Measurements from ENCODE around the gene KLHL5. TPM values are rescaled to one million over a fixed set of nuclear protein-coding genes. Genes with fewer than 3 reads are reported as not detected.

Gene KLHL5
- polyA plus RNA-seq, 2 of the 4 experiments (the other 2 are of a cell fraction), result 62.4 to 108 TPM

DNA sequence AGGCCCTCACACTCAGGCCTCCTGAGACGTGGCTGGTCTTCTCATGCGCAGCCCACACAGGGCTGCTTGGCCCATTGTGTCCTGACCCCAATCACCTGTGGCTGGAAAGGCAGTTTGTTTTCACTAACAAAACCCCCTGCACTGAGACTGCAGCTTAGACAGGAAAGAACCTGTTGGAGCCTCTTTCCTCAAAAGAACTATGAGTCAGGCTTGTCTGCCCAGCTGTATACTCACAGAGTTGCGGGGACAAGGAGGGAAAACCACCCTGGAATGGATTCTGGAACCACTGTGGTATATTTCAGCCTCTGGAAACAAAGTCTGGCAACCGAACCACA lies 24.6 kb upstream of the KLHL5 start:
- TF ChIP-seq HEYL (CRISPR knock-in tag; IDR thresholded peaks at IDR 0.05) (no peak), HOXB13 (CRISPR knock-in tag; IDR thresholded peaks at IDR 0.05; ENCODE audit: low read depth) (peak; percentile 32; the same call in 1 of the 2 replicates), FOSL2 (IDR thresholded peaks at IDR 0.05) (no peak), FOSL2 (CRISPR knock-in tag; IDR thresholded peaks at IDR 0.05) (peak; percentile 49; the same call in 1 of the 2 replicates)
- TF ChIP-seq, protein P1, sequence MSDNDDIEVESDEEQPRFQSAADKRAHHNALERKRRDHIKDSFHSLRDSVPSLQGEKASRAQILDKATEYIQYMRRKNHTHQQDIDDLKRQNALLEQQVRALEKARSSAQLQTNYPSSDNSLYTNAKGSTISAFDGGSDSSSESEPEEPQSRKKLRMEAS (IDR thresholded peaks at IDR 0.05), result 0 out of 2 replicates have a peak, but pooled peaks have one; percentile 26
- ChIA-PET POLR2A (interaction anchor here (1.2 kb wide), 1 partner anchor 9 kb away, joined by 4 read pairs; no protein-coding TSS in a partner anchor), CTCF (interaction anchor here (1.9 kb wide), 1 partner anchor 135 kb away, joined by 5 read pairs; no protein-coding TSS in a partner anchor)
- Histone ChIP-seq H3K4me3 (no peak overlapping the region), H3K4me1 (peaks cover 64% of the 10 kb centered on the region), H3K9me3 (no peaks in the 10 kb centered on the region), H3K27ac (peak overlapping the region; percentile 87 to 91), H3K4me2 (peak overlapping the region; percentile 83)
- peak in 1 of 2 experiments; percentile 33 for DNase-seq (ENCODE audit: low read depth in 1 of 2, low spot score in 1 of 2)
- WGBS (ENCODE audit: missing lambda C conversion rate), result 35% methylated on average over 3 of the region's 4 CpGs
- FAIRE-seq, result no peak
- peak; percentile 63 to 65; a peak in 5 of 6 replicates for ATAC-seq

DNA sequence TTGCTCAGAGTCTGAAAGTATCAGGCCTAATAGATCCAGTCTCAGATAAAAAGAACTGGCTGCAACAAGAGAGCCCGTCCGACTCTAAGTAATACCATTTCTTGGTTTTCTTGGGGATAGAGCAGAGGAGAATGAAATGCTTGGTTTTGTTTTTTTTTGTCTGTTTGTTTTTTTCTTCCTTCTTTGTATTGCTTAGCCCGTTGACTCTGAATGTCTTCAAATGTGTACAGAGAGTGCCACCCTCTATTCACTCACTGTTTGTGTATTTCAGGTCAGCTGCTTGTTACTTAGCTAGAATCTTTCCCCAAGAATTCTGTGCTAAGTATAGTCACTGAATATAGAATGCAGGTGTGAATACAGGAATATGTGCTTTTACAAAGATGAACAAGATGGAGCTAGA lies 24.1 kb upstream of the KLHL5 start:
- FAIRE-seq (no peak), DNase-seq (ENCODE audit: low read depth in 1 of 2, low spot score in 1 of 2) (peak in 1 of 2 experiments; percentile 23), ATAC-seq (peak; percentile 27; a peak in 3 of 6 replicates)
- CTCF ChIA-PET, result no interaction called here
- no peaks in the 10 kb centered on the region for H3K9me3 ChIP-seq
- POLR2A ChIA-PET, result no interaction called here
- peak overlapping the region; percentile 87 to 91 for H3K27ac ChIP-seq
- H3K4me3 ChIP-seq, result no peak overlapping the region
- 7% methylated on average over 3 of the region's 3 CpGs for WGBS (ENCODE audit: missing lambda C conversion rate)
- peaks cover 64% of the 10 kb centered on the region for H3K4me1 ChIP-seq
- TF ChIP-seq CEBPB (IDR thresholded peaks at IDR 0.05) (no peak), ZC3H11A (IDR thresholded peaks at IDR 0.05) (no peak), FOSL2 (IDR thresholded peaks at IDR 0.05) (no peak), FOSL2 (CRISPR knock-in tag; IDR thresholded peaks at IDR 0.05) (no peak), HOXB5 (CRISPR knock-in tag; IDR thresholded peaks at IDR 0.05) (no peak), MAZ (IDR thresholded peaks at IDR 0.05; ENCODE audit: borderline replicate concordance, low read depth, low read length) (no peak), TP53 (CRISPR knock-in tag; IDR thresholded peaks at IDR 0.05) (no peak), RAD21 (conservative IDR thresholded peaks at IDR 0.05 in 1 of 2, IDR thresholded peaks at IDR 0.05 in 1 of 2) (no peak), HEYL (CRISPR knock-in tag; IDR thresholded peaks at IDR 0.05) (no peak)
- peak overlapping the region; percentile 83 for H3K4me2 ChIP-seq

DNA sequence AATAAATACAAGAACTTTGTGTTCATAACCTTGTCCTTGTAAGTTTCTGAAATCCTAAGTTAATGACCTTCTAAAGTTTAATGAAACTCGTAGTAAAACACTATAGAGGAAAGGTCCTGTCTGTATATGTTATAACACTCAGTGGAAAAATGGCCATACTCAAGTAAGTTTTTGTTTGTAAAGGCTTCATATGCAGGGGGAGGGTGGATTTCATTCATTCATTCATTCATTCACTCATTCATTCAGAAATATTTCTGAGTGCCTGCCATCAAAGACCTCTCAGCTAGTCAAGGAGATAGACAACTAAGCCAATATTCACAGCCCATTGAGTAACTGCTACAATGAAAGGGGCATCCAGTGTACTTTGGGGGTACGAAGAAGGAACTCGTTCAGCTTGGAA lies 22.9 kb upstream of the KLHL5 start:
- Histone ChIP-seq H3K27ac (peak overlapping the region; percentile 24 to 65; a peak in 2 of 6 replicates), H3K9me3 (no peaks in the 10 kb centered on the region), H3K4me1 (peaks cover 62% of the 10 kb centered on the region), H3K4me2 (no peak overlapping the region), H3K4me3 (no peak overlapping the region)
- POLR2A ChIA-PET, result no interaction called here
- FAIRE-seq (no peak), ATAC-seq (no peak), DNase-seq (ENCODE audit: low read depth in 1 of 2, low spot score in 1 of 2) (no peak)
- 91% methylated on average over 3 of the region's 3 CpGs for WGBS (ENCODE audit: missing lambda C conversion rate)
- no peak for TF ChIP-seq CBX8 (IDR thresholded peaks at IDR 0.05)
- TF ChIP-seq CHD2 (IDR thresholded peaks at IDR 0.05; ENCODE audit: low read length, partially characterized antibody), result no peak
- TF ChIP-seq HEYL (CRISPR knock-in tag; IDR thresholded peaks at IDR 0.05), result no peak
- TF ChIP-seq RCOR1 (IDR thresholded peaks at IDR 0.05; ENCODE audit: low read depth, low read length), result no peak
- TF ChIP-seq PHF8 (IDR thresholded peaks at IDR 0.05; ENCODE audit: borderline replicate concordance, low read depth), result no peak
- TF ChIP-seq RFX5 (IDR thresholded peaks at IDR 0.05), result no peak
- TF ChIP-seq EHF (CRISPR knock-in tag; IDR thresholded peaks at IDR 0.05), result no peak
- CTCF ChIA-PET, result interaction anchor here (1.3 kb wide), 1 partner anchor 97 kb away, joined by 4 read pairs; no protein-coding TSS in a partner anchor

DNA sequence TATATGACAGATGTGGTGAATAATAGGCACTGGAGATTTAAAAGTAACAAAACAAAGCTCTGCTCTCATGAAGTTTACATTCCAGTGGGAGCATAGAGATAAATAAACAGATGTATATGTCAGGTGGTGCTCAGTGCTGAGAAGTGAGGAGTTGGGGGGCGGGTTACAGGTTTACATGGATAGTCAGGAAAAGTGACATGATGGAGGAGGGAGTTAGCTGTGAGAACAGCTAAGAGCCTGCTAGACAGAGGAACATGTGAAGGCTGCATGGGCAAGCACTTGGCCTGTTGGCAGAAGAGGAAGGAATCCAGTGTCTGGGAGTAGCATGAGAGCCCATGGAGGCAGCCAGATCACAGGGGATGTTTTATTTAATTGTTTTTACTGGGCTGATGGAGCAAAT lies 19.7 kb upstream of the KLHL5 start:
- ATAC-seq (no peak), FAIRE-seq (no peak), DNase-seq (ENCODE audit: low read depth in 1 of 2, low spot score in 1 of 2) (peak in 1 of 2 experiments; percentile 10)
- ChIA-PET POLR2A (interaction anchor here (0.6 to 3.6 kb wide), 2 partner anchors 12 to 427 kb away, joined by 3 to 55 read pairs; partner anchors contain the start of gene TMEM156), CTCF (interaction anchor here (0.6 to 0.9 kb wide), 2 partner anchors 18 to 1120 kb away, joined by 3 read pairs; no protein-coding TSS in a partner anchor)
- Histone ChIP-seq H3K4me3 (no peak overlapping the region), H3K9me3 (no peaks in the 10 kb centered on the region), H3K27ac (peak overlapping the region; percentile 93 to 100), H3K4me1 (peaks cover 44% of the 10 kb centered on the region), H3K4me2 (peak overlapping the region; percentile 73)
- 35% methylated on average over 1 of the region's 1 CpG for WGBS (ENCODE audit: missing lambda C conversion rate)
- TF ChIP-seq FOSL2 (IDR thresholded peaks at IDR 0.05), result no peak
- no peak for TF ChIP-seq FOSL2 (CRISPR knock-in tag; IDR thresholded peaks at IDR 0.05)
- TF ChIP-seq, protein P2, sequence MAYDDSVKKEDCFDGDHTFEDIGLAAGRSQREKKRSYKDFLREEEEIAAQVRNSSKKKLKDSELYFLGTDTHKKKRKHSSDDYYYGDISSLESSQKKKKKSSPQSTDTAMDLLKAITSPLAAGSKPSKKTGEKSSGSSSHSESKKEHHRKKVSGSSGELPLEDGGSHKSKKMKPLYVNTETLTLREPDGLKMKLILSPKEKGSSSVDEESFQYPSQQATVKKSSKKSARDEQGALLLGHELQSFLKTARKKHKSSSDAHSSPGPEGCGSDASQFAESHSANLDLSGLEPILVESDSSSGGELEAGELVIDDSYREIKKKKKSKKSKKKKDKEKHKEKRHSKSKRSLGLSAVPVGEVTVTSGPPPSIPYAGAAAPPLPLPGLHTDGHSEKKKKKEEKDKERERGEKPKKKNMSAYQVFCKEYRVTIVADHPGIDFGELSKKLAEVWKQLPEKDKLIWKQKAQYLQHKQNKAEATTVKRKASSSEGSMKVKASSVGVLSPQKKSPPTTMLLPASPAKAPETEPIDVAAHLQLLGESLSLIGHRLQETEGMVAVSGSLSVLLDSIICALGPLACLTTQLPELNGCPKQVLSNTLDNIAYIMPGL (CRISPR knock-in tag; IDR thresholded peaks at IDR 0.05; ENCODE audit: borderline replicate concordance), result no peak
- TF ChIP-seq ESRRA (IDR thresholded peaks at IDR 0.05; ENCODE audit: borderline replicate concordance, low read length), result no peak
- TF ChIP-seq, protein P3, sequence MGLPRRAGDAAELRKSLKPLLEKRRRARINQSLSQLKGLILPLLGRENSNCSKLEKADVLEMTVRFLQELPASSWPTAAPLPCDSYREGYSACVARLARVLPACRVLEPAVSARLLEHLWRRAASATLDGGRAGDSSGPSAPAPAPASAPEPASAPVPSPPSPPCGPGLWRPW (IDR thresholded peaks at IDR 0.05), result no peak
- TF ChIP-seq NFE2L2 (conservative IDR thresholded peaks at IDR 0.05; ENCODE audit: low read length), result no peak
- no peak for TF ChIP-seq TFCP2L1 (CRISPR knock-in tag; IDR thresholded peaks at IDR 0.05)
- no peak for TF ChIP-seq MYC (IDR thresholded peaks at IDR 0.05; ENCODE audit: borderline replicate concordance, low read length)
- TF ChIP-seq ZFP36 (IDR thresholded peaks at IDR 0.05; ENCODE audit: borderline replicate concordance, partially characterized antibody), result no peak
- TF ChIP-seq EP300 (IDR thresholded peaks at IDR 0.05), result no peak
- TF ChIP-seq ZSCAN20 (CRISPR knock-in tag; IDR thresholded peaks at IDR 0.05), result no peak
- TF ChIP-seq, protein P4, sequence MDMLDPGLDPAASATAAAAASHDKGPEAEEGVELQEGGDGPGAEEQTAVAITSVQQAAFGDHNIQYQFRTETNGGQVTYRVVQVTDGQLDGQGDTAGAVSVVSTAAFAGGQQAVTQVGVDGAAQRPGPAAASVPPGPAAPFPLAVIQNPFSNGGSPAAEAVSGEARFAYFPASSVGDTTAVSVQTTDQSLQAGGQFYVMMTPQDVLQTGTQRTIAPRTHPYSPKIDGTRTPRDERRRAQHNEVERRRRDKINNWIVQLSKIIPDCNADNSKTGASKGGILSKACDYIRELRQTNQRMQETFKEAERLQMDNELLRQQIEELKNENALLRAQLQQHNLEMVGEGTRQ (IDR thresholded peaks at IDR 0.05), result no peak
- TF ChIP-seq, protein P5, sequence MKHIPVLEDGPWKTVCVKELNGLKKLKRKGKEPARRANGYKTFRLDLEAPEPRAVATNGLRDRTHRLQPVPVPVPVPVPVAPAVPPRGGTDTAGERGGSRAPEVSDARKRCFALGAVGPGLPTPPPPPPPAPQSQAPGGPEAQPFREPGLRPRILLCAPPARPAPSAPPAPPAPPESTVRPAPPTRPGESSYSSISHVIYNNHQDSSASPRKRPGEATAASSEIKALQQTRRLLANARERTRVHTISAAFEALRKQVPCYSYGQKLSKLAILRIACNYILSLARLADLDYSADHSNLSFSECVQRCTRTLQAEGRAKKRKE (CRISPR knock-in tag; IDR thresholded peaks at IDR 0.05; ENCODE audit: low read depth), result no peak

Measured in A549 (cell line).